GM19395 (cell line): ENCODE measurements around the gene SSTR3.
"Not testable (repeated sequence)": the region's sequence is repeated elsewhere in the genome, so short reads cannot be mapped to it uniquely, and the experiment has no call there.

Source experiments
- ATAC-seq: cut with Tn5 transposase; IDR thresholded peaks from one replicate; pipeline ENCODE4 v1.9.1; 2021; ENCODE audit warnings: mild to moderate bottlenecking, moderate library complexity; ENCODE audit not compliant: unreplicated experiment

The SSTR3 gene

GRCh38 chr22:37212174-37212906 is at the start of gene SSTR3:
SSTR3 (minus strand) TSS chr22:37212477; CDS start chr22:37207803, 4,674 bp downstream.
- no peak for ATAC-seq

GRCh38 chr22:37260901-37261336 is 48.6 kb upstream of the SSTR3 start:
- ATAC-seq: no peak

- no peak for ATAC-seq
Observed at GRCh38 chr22:37260155-37260795, 48.0 kb upstream of the SSTR3 start.

GRCh38 chr22:37259540-37260029 is 47.3 kb upstream of the SSTR3 start:
- no peak for ATAC-seq

- ATAC-seq: no peak
Observed at GRCh38 chr22:37258753-37259401, 46.6 kb upstream of the SSTR3 start.

- ATAC-seq: no peak
Observed at GRCh38 chr22:37258005-37258752, 45.9 kb upstream of the SSTR3 start.

GRCh38 chr22:37256075-37256726 is 43.9 kb upstream of the SSTR3 start:
- no peak for ATAC-seq

- no peak for ATAC-seq
Observed at GRCh38 chr22:37255558-37256006, 43.3 kb upstream of the SSTR3 start.

- ATAC-seq: no peak
Observed at GRCh38 chr22:37254867-37255233, 42.6 kb upstream of the SSTR3 start.

- no peak for ATAC-seq
Observed at GRCh38 chr22:37254209-37254866, 42.1 kb upstream of the SSTR3 start.

GRCh38 chr22:37253126-37253660 is 40.9 kb upstream of the SSTR3 start:
- ATAC-seq: no peak

GRCh38 chr22:37251836-37252235 is 39.6 kb upstream of the SSTR3 start:
- not testable (repeated sequence) for ATAC-seq

GRCh38 chr22:37249986-37250385 is 37.7 kb upstream of the SSTR3 start:
- no peak for ATAC-seq

GRCh38 chr22:37248251-37248650 is 36.0 kb upstream of the SSTR3 start:
- ATAC-seq: no peak

- ATAC-seq: no peak
Observed at GRCh38 chr22:37245740-37246139, 33.5 kb upstream of the SSTR3 start.

GRCh38 chr22:37244922-37245722 is 32.8 kb upstream of the SSTR3 start:
- peak; percentile 28 for ATAC-seq

- ATAC-seq: peak; percentile 64
Observed at GRCh38 chr22:37244114-37244921, 32.0 kb upstream of the SSTR3 start, which contains the start of gene RAC2. RAC2 (minus strand) TSS chr22:37244269; CDS start chr22:37244148, 121 bp downstream.
